ENCODE results near the gene ENTR1.

ENTR1 gene

GRCh38 chr9:136410500-136411287 is at the start of gene ENTR1, which contains the start of gene PMPCA:
ENTR1 (minus strand) TSS chr9:136410614; CDS start chr9:136410397, 217 bp downstream.
PMPCA (plus strand) TSS chr9:136410658; CDS start chr9:136410669, 11 bp downstream.
- DNase-seq: peak; percentile 89 to 91

GRCh38 chr9:136459425-136459824 is 49.0 kb upstream of the ENTR1 start:
- no peak for DNase-seq

- no peak for DNase-seq
Measured at GRCh38 chr9:136457326-136457725, 46.9 kb upstream of the ENTR1 start.

GRCh38 chr9:136456258-136456657 is 45.8 kb upstream of the ENTR1 start:
- no peak for DNase-seq

- no peak for DNase-seq
Measured at GRCh38 chr9:136455043-136456002, 44.9 kb upstream of the ENTR1 start.

- DNase-seq: no peak
Measured at GRCh38 chr9:136454026-136454796, 43.8 kb upstream of the ENTR1 start.

GRCh38 chr9:136453326-136453725 is 42.9 kb upstream of the ENTR1 start:
- DNase-seq: no peak

- DNase-seq: no peak
Measured at GRCh38 chr9:136451221-136451877, 40.9 kb upstream of the ENTR1 start.

GRCh38 chr9:136448655-136449054 is 38.2 kb upstream of the ENTR1 start:
- DNase-seq: no peak

GRCh38 chr9:136447173-136447778 is 36.9 kb upstream of the ENTR1 start:
- no peak for DNase-seq

- DNase-seq: no peak
Measured at GRCh38 chr9:136445799-136446198, 35.4 kb upstream of the ENTR1 start.

GRCh38 chr9:136444102-136444501 is 33.7 kb upstream of the ENTR1 start:
- DNase-seq: no peak

- no peak for DNase-seq
Measured at GRCh38 chr9:136443687-136444086, 33.3 kb upstream of the ENTR1 start.

- DNase-seq: no peak
Measured at GRCh38 chr9:136443087-136443486, 32.7 kb upstream of the ENTR1 start.

- DNase-seq: no peak
Measured at GRCh38 chr9:136442265-136442664, 31.9 kb upstream of the ENTR1 start.

GRCh38 chr9:136441681-136442245 is 31.3 kb upstream of the ENTR1 start:
- no peak for DNase-seq

GRCh38 chr9:136441191-136441680 is 30.8 kb upstream of the ENTR1 start:
- no peak for DNase-seq

- peak; percentile 66 to 68 for DNase-seq
Measured at GRCh38 chr9:136439481-136440408, 29.3 kb upstream of the ENTR1 start, which contains the start of gene INPP5E. INPP5E (minus strand) TSS chr9:136439845; CDS start chr9:136439419, 426 bp downstream.

- peak; percentile 6 to 21 for DNase-seq
Measured at GRCh38 chr9:136438548-136439480, 28.4 kb upstream of the ENTR1 start.
